ENCODE measurements around the gene PRDM16. TPM values are rescaled to one million over a fixed set of nuclear protein-coding genes. Genes with fewer than 3 reads are reported as not detected.

The PRDM16 gene
- polyA plus RNA-seq, 1 donor (not counting 4 experiments of a cell fraction or from before 2014, with no cell fraction given), result 0.05 TPM

DNA sequence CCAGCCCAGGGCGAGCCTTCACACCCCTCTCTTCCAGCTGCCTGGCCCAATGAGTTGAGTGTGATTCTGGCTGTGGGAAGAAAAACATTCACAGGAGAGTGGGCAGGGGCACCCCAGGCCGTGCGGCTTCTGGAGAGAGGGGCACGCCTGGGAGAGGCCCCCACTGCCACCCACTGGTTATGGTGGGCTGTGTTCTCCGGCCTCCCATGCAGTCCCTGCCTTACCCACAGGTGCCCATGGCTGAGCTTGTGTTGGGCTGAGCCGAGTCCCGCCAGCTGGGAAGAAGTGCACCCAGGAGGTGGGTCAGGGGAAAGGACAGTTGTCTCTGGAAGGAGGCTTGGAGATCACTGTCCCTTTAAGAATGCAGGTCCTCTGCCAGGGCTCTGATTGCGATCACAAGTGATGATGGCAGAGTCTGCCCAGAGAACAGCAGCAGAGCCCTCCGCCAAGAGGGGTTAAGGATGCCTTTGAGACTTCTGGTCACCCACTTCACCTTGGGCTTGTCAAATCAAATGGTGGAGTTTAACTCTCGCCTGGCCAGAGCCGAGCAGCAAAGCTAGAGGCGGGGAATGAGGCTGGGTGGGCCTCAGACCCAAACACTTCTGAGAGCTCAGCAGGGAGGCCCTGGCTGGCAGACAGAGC is 260.8 kb downstream of the PRDM16 start:
- DNase-seq (ENCODE audit: low read depth, low spot score) (no peak), FAIRE-seq (no peak)
- Histone ChIP-seq H3K4me1 (ENCODE audit: control insufficient read depth, extremely low read depth, insufficient read depth, low read length) (no peaks in the 10 kb centered on the region), H4K20me1 (ENCODE audit: control insufficient read depth, extremely low read depth, insufficient read depth, low read length) (no peaks in the 10 kb centered on the region), H3K79me2 (ENCODE audit: control insufficient read depth, insufficient read depth, low read length) (no peaks in the 10 kb centered on the region), H2AFZ (ENCODE audit: control insufficient read depth, low read length) (no peak overlapping the region), H3K27ac (ENCODE audit: control insufficient read depth, insufficient read depth, low read length) (no peak overlapping the region), H3K36me3 (ENCODE audit: control insufficient read depth in 2 of 2, extremely low read depth in 1 of 2, insufficient read depth in 2 of 2, low read length in 2 of 2) (no peaks in the 10 kb centered on the region), H3K9me3 (ENCODE audit: control insufficient read depth, low read depth, low read length) (peaks cover 2% of the 10 kb centered on the region), H3K4me3 (ENCODE audit: control insufficient read depth in 2 of 3, extremely low read depth in 1 of 3, insufficient read depth in 2 of 3, low read depth in 1 of 3, low read length in 3 of 3) (no peak overlapping the region), H3K27me3 (ENCODE audit: control insufficient read depth, extremely low read depth, insufficient read depth, low read length) (no peaks in the 10 kb centered on the region), H3K9me1 (ENCODE audit: control insufficient read depth, extremely low read depth, insufficient read depth, low read length) (no peaks in the 10 kb centered on the region), H3K4me2 (ENCODE audit: control insufficient read depth, extremely low read depth, insufficient read depth, low read depth, low read length) (no peak overlapping the region), H3K9ac (ENCODE audit: control insufficient read depth, extremely low read depth, insufficient read depth, low read length) (no peak overlapping the region)
- dilution Hi-C loops (cut with MboI; ENCODE audit: extremely low pct_ligation_motif_present, low sequenced_read_pairs), result no loop called here
- TF ChIP-seq EZH2 (IDR thresholded peaks at IDR 0.05; ENCODE audit: low read length), result no peak
- TF ChIP-seq, protein P1, sequence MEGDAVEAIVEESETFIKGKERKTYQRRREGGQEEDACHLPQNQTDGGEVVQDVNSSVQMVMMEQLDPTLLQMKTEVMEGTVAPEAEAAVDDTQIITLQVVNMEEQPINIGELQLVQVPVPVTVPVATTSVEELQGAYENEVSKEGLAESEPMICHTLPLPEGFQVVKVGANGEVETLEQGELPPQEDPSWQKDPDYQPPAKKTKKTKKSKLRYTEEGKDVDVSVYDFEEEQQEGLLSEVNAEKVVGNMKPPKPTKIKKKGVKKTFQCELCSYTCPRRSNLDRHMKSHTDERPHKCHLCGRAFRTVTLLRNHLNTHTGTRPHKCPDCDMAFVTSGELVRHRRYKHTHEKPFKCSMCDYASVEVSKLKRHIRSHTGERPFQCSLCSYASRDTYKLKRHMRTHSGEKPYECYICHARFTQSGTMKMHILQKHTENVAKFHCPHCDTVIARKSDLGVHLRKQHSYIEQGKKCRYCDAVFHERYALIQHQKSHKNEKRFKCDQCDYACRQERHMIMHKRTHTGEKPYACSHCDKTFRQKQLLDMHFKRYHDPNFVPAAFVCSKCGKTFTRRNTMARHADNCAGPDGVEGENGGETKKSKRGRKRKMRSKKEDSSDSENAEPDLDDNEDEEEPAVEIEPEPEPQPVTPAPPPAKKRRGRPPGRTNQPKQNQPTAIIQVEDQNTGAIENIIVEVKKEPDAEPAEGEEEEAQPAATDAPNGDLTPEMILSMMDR (optimal IDR thresholded peaks at IDR 0.05 in 1 of 3, IDR thresholded peaks at IDR 0.05 in 1 of 3, conservative IDR thresholded peaks at IDR 0.05 in 1 of 3; ENCODE audit: extremely low read depth in 1 of 3, insufficient read depth in 2 of 3, low read length in 3 of 3), result no peak

DNA sequence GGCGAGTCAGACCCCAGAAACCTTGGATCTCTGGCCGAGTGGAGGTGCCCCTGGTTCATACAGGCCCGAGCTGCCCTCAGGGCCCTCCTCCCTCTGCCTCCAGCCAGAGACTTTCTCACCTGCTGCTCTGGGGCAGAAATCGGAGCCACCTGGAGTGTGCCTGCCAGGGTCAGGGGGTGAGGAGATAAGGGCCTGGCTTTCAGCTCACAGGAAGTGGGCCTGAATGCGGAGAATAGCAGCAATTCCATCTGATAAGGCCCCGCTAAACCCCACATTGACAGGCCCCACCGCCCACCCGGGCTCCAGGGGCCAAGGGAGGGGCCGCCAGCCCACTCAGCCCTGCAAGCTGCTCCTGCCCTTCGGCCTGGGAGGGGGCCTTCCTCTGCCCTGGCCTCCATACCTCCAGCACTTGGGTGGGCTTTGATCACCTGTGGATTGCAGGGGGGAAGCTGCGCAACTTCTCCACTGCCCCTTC is 261.8 kb downstream of the PRDM16 start:
- no peaks in the 10 kb centered on the region for H3K4me1 ChIP-seq (ENCODE audit: control insufficient read depth, extremely low read depth, insufficient read depth, low read length)
- H3K4me2 ChIP-seq (ENCODE audit: control insufficient read depth, extremely low read depth, insufficient read depth, low read depth, low read length), result no peak overlapping the region
- H3K79me2 ChIP-seq (ENCODE audit: control insufficient read depth, insufficient read depth, low read length), result no peaks in the 10 kb centered on the region
- H3K36me3 ChIP-seq (ENCODE audit: control insufficient read depth in 2 of 2, extremely low read depth in 1 of 2, insufficient read depth in 2 of 2, low read length in 2 of 2), result no peaks in the 10 kb centered on the region
- H3K4me3 ChIP-seq (ENCODE audit: control insufficient read depth in 2 of 3, extremely low read depth in 1 of 3, insufficient read depth in 2 of 3, low read depth in 1 of 3, low read length in 3 of 3), result no peak overlapping the region
- TF ChIP-seq EZH2 (IDR thresholded peaks at IDR 0.05; ENCODE audit: low read length), result no peak
- TF ChIP-seq, protein P1 (optimal IDR thresholded peaks at IDR 0.05 in 1 of 3, IDR thresholded peaks at IDR 0.05 in 1 of 3, conservative IDR thresholded peaks at IDR 0.05 in 1 of 3; ENCODE audit: extremely low read depth in 1 of 3, insufficient read depth in 2 of 3, low read length in 3 of 3), result no peak
- no peaks in the 10 kb centered on the region for H4K20me1 ChIP-seq (ENCODE audit: control insufficient read depth, extremely low read depth, insufficient read depth, low read length)
- H3K27me3 ChIP-seq (ENCODE audit: control insufficient read depth, extremely low read depth, insufficient read depth, low read length), result no peaks in the 10 kb centered on the region
- no peak overlapping the region for H3K27ac ChIP-seq (ENCODE audit: control insufficient read depth, insufficient read depth, low read length)
- dilution Hi-C loops (cut with MboI; ENCODE audit: extremely low pct_ligation_motif_present, low sequenced_read_pairs), result no loop called here
- peaks cover 2% of the 10 kb centered on the region for H3K9me3 ChIP-seq (ENCODE audit: control insufficient read depth, low read depth, low read length)
- H2AFZ ChIP-seq (ENCODE audit: control insufficient read depth, low read length), result no peak overlapping the region
- H3K9me1 ChIP-seq (ENCODE audit: control insufficient read depth, extremely low read depth, insufficient read depth, low read length), result no peaks in the 10 kb centered on the region
- no peak overlapping the region for H3K9ac ChIP-seq (ENCODE audit: control insufficient read depth, extremely low read depth, insufficient read depth, low read length)
- DNase-seq (ENCODE audit: low read depth, low spot score) (no peak), FAIRE-seq (no peak)
